ENCODE data around the gene JPH3. TPM values are rescaled to one million over a fixed set of nuclear protein-coding genes. Genes with fewer than 3 reads are reported as not detected.

The JPH3 gene
- polyA plus RNA-seq, 1 donor from 2014 or later, result 22.2 TPM

GRCh38 chr16:87723226-87723623 lies 120.9 kb downstream of the JPH3 start:
- Histone ChIP-seq H3K27me3 (ENCODE audit: insufficient read depth, low read depth, low read length) (no peaks in the 10 kb centered on the region), H3K79me2 (replicated peaks; ENCODE audit: insufficient read depth, low read length) (no peaks in the 10 kb centered on the region), H3K36me3 (ENCODE audit: insufficient read depth, low read length) (no peaks in the 10 kb centered on the region), H3K27ac (ENCODE audit: low read length) (no peak overlapping the region), H3K9me3 (ENCODE audit: low read length) (no peaks in the 10 kb centered on the region), H3K4me3 (ENCODE audit: low read length) (no peak overlapping the region), H3K4me2 (ENCODE audit: low read length) (no peak overlapping the region), H2AFZ (ENCODE audit: low read depth, low read length) (no peak overlapping the region), H3K9me2 (ENCODE audit: insufficient read depth, low read length) (no peaks in the 10 kb centered on the region), H3F3A (ENCODE audit: insufficient read depth, low read length, poor library complexity, severe bottlenecking) (no peaks in the 10 kb centered on the region), H3K9ac (ENCODE audit: low read length) (no peak overlapping the region), H4K20me1 (ENCODE audit: insufficient read depth) (no peaks in the 10 kb centered on the region)
- TF ChIP-seq POLR2AphosphoS5 (IDR thresholded peaks at IDR 0.05) (no peak), CTCF (IDR thresholded peaks at IDR 0.05; ENCODE audit: poor library complexity, severe bottlenecking) (no peak), REST (IDR thresholded peaks at IDR 0.05; ENCODE audit: borderline replicate concordance) (no peak), MXI1 (conservative IDR thresholded peaks at IDR 0.05; ENCODE audit: poor library complexity, severe bottlenecking) (no peak), EZH2 (IDR thresholded peaks at IDR 0.05; ENCODE audit: borderline replicate concordance, insufficient read depth, low read length, poor library complexity, severe bottlenecking) (no peak), TAF1 (IDR thresholded peaks at IDR 0.05; ENCODE audit: low read depth) (no peak), EP300 (conservative IDR thresholded peaks at IDR 0.05; ENCODE audit: poor library complexity, severe bottlenecking) (no peak), SMC3 (conservative IDR thresholded peaks at IDR 0.05; ENCODE audit: poor library complexity) (no peak), RAD21 (conservative IDR thresholded peaks at IDR 0.05) (no peak)

- Histone ChIP-seq H3K27me3 (ENCODE audit: insufficient read depth, low read depth, low read length) (no peaks in the 10 kb centered on the region), H3K4me3 (ENCODE audit: low read length) (no peak overlapping the region), H3K36me3 (ENCODE audit: insufficient read depth, low read length) (no peaks in the 10 kb centered on the region), H3F3A (ENCODE audit: insufficient read depth, low read length, poor library complexity, severe bottlenecking) (no peaks in the 10 kb centered on the region), H3K9ac (ENCODE audit: low read length) (no peak overlapping the region), H4K20me1 (ENCODE audit: insufficient read depth) (no peaks in the 10 kb centered on the region), H2AFZ (ENCODE audit: low read depth, low read length) (no peak overlapping the region), H3K4me2 (ENCODE audit: low read length) (no peak overlapping the region), H3K79me2 (replicated peaks; ENCODE audit: insufficient read depth, low read length) (no peaks in the 10 kb centered on the region), H3K9me2 (ENCODE audit: insufficient read depth, low read length) (no peaks in the 10 kb centered on the region), H3K27ac (ENCODE audit: low read length) (no peak overlapping the region), H3K9me3 (ENCODE audit: low read length) (no peaks in the 10 kb centered on the region)
- TF ChIP-seq SMC3 (conservative IDR thresholded peaks at IDR 0.05; ENCODE audit: poor library complexity) (no peak), POLR2AphosphoS5 (IDR thresholded peaks at IDR 0.05) (no peak), REST (IDR thresholded peaks at IDR 0.05; ENCODE audit: borderline replicate concordance) (no peak), MXI1 (conservative IDR thresholded peaks at IDR 0.05; ENCODE audit: poor library complexity, severe bottlenecking) (no peak), CTCF (IDR thresholded peaks at IDR 0.05; ENCODE audit: poor library complexity, severe bottlenecking) (no peak), TAF1 (IDR thresholded peaks at IDR 0.05; ENCODE audit: low read depth) (no peak), RAD21 (conservative IDR thresholded peaks at IDR 0.05) (no peak), EP300 (conservative IDR thresholded peaks at IDR 0.05; ENCODE audit: poor library complexity, severe bottlenecking) (no peak), EZH2 (IDR thresholded peaks at IDR 0.05; ENCODE audit: borderline replicate concordance, insufficient read depth, low read length, poor library complexity, severe bottlenecking) (no peak)
These were observed 122.4 kb downstream of the JPH3 start for GRCh38 chr16:87724490-87725291.
